Ovary (tissue), 3 donors: ENCODE data around the gene ZKSCAN8.

Experiments
- POLR2A ChIP-seq: fragments of 450-650 bp; IDR thresholded peaks from one replicate; pipeline ENCODE4 v1.6.1; 2017; ENCODE audit warnings: antibody characterized with exemption, mild to moderate bottlenecking, moderate library complexity
- TF ChIP-seq, protein P1 (sequence below), 3 donors: fragments of 450-650 bp in 2 of 3; fragments of 200-600 bp in 1 of 3; IDR thresholded peaks; one replicate each; pipeline versions ENCODE4 v1.5.1 to v1.8.0; 2016 to 2022; ENCODE audit warnings: antibody characterized with exemption in 3 of 3, mild to moderate bottlenecking in 1 of 3
- donor health status: DM: no; HTN: no; CAD: no.

DNA sequence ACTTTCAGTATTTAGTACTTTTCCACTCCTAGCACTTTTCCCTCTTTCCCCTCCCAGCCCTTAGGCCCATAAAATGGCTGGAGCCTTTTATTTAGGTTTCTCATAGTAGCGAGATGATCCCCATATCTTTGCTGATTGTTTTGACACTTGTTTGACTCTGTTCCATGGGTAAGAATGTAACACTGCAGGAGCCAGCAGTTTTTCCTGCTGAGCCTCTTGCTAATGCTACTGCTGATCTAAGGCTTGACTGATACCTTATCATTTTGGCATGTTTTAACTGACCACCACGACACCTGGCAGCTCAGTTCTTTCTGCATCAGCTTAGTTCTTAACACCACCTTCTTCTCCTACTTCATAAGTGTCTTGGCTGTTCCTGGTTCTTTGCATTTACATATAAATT is 29.6 kb downstream of the ZKSCAN8 start:
- TF ChIP-seq, protein P1, sequence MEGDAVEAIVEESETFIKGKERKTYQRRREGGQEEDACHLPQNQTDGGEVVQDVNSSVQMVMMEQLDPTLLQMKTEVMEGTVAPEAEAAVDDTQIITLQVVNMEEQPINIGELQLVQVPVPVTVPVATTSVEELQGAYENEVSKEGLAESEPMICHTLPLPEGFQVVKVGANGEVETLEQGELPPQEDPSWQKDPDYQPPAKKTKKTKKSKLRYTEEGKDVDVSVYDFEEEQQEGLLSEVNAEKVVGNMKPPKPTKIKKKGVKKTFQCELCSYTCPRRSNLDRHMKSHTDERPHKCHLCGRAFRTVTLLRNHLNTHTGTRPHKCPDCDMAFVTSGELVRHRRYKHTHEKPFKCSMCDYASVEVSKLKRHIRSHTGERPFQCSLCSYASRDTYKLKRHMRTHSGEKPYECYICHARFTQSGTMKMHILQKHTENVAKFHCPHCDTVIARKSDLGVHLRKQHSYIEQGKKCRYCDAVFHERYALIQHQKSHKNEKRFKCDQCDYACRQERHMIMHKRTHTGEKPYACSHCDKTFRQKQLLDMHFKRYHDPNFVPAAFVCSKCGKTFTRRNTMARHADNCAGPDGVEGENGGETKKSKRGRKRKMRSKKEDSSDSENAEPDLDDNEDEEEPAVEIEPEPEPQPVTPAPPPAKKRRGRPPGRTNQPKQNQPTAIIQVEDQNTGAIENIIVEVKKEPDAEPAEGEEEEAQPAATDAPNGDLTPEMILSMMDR (IDR thresholded peaks at IDR 0.05) = no peak
- TF ChIP-seq POLR2A = no peak
